Glutamatergic neuron (in vitro differentiated cells): ENCODE data around the gene VPS9D1. TPM values are rescaled to one million over a fixed set of nuclear protein-coding genes. Genes with fewer than 3 reads are reported as not detected.
"Not testable (repeated sequence)": the region's sequence is repeated elsewhere in the genome, so short reads cannot be mapped to it uniquely, and the experiment has no call there.

ENCODE experiments used
- DNase-seq: peaks from one replicate; pipeline ENCODE4 v3.0.0; 2022
- H3K27ac Mint-ChIP-seq: one replicate; pipeline ENCODE4 v1.8.0; 2020; ENCODE audit warnings: mild to moderate bottlenecking, mixed read lengths, inconsistent platforms; ENCODE audit not compliant: unreplicated experiment
- H3K27me3 Mint-ChIP-seq: one replicate; pipeline ENCODE4 v1.8.0; 2020; ENCODE audit warnings: mild to moderate bottlenecking, moderate library complexity, mixed read lengths, inconsistent platforms; ENCODE audit not compliant: unreplicated experiment
- H3K36me3 Mint-ChIP-seq: one replicate; pipeline ENCODE4 v1.8.0; 2020; ENCODE audit warnings: mild to moderate bottlenecking, mixed read lengths, inconsistent platforms; ENCODE audit not compliant: unreplicated experiment
- H3K4me1 Mint-ChIP-seq: one replicate; pipeline ENCODE4 v1.8.0; 2020; ENCODE audit warnings: mild to moderate bottlenecking, low read depth, mixed read lengths, inconsistent platforms; ENCODE audit not compliant: unreplicated experiment
- H3K4me3 Mint-ChIP-seq: one replicate; pipeline ENCODE4 v1.8.0; 2020; ENCODE audit warnings: mild to moderate bottlenecking, mixed read lengths, inconsistent platforms; ENCODE audit not compliant: unreplicated experiment
- H3K9me3 Mint-ChIP-seq: one replicate; pipeline ENCODE4 v1.8.0; 2020; ENCODE audit warnings: mild to moderate bottlenecking, moderate library complexity, mixed read lengths, inconsistent platforms; ENCODE audit not compliant: unreplicated experiment
- CTCF ChIP-seq: fragments of 200-600 bp; sonication (generic); IDR thresholded peaks from one replicate; pipeline ENCODE4 v1.5.0; 2021; ENCODE audit not compliant: partially characterized antibody, unreplicated experiment
- total RNA-seq: library from RNA; stranded (reverse); fragmentation: NEBNext Ultra II Directional; extraction: Animal tissue kit (Norgen Biotek cat#: 25700); gene quantifications from one replicate; pipeline ENCODE4 v1.2.1, GENCODE V29; 2021; ENCODE audit not compliant: unreplicated experiment

Gene VPS9D1
- total RNA-seq, 1 donor from 2014 or later, result 19.5 TPM

GRCh38 chr16:89697161-89697615 is 23.5 kb downstream of the VPS9D1 start:
- Mint-ChIP-seq H3K4me1 (peaks cover 4% of the 10 kb centered on the region), H3K27me3 (peaks cover 6% of the 10 kb centered on the region), H3K27ac (no peak overlapping the region)

GRCh38 chr16:89696670-89697128 is 24.0 kb downstream of the VPS9D1 start:
- peaks cover 6% of the 10 kb centered on the region for H3K27me3 Mint-ChIP-seq
- no peak for TF ChIP-seq CTCF

More at GRCh38 chr16:89697161-89697615, 23.5 kb downstream of the VPS9D1 start:
- TF ChIP-seq CTCF, result no peak
- no peak overlapping the region for H3K4me3 Mint-ChIP-seq
- no peaks in the 10 kb centered on the region for H3K36me3 Mint-ChIP-seq
- DNase-seq, result peak; percentile 20
- H3K9me3 Mint-ChIP-seq, result peaks cover 7% of the 10 kb centered on the region

GRCh38 chr16:89695875-89696669 is 24.6 kb downstream of the VPS9D1 start:
- no peak for TF ChIP-seq CTCF
- Mint-ChIP-seq H3K27me3 (peaks cover 6% of the 10 kb centered on the region), H3K27ac (no peak overlapping the region), H3K4me1 (peaks cover 4% of the 10 kb centered on the region), H3K9me3 (peaks cover 7% of the 10 kb centered on the region), H3K4me3 (no peak overlapping the region), H3K36me3 (no peaks in the 10 kb centered on the region)
- DNase-seq, result no peak

More at GRCh38 chr16:89696670-89697128, 24.0 kb downstream of the VPS9D1 start:
- Mint-ChIP-seq H3K4me1 (peaks cover 4% of the 10 kb centered on the region), H3K9me3 (peaks cover 7% of the 10 kb centered on the region), H3K27ac (no peak overlapping the region), H3K4me3 (no peak overlapping the region), H3K36me3 (no peaks in the 10 kb centered on the region)
- no peak for DNase-seq

- H3K4me3 Mint-ChIP-seq, result no peak overlapping the region
- H3K4me1 Mint-ChIP-seq, result peaks cover 4% of the 10 kb centered on the region
- TF ChIP-seq CTCF, result no peak
- H3K27ac Mint-ChIP-seq, result peak overlapping the region; percentile 22
- H3K36me3 Mint-ChIP-seq, result no peaks in the 10 kb centered on the region
- DNase-seq, result no peak
- H3K9me3 Mint-ChIP-seq, result peaks cover 7% of the 10 kb centered on the region
- H3K27me3 Mint-ChIP-seq, result peaks cover 6% of the 10 kb centered on the region
These were observed 25.4 kb downstream of the VPS9D1 start for GRCh38 chr16:89695086-89695874.

- H3K27ac Mint-ChIP-seq, result peak overlapping the region; percentile 22
These were observed 26.0 kb downstream of the VPS9D1 start for GRCh38 chr16:89694784-89695085.

More at GRCh38 chr16:89694784-89695085, 26.0 kb downstream of the VPS9D1 start:
- not testable (repeated sequence) for H3K36me3 Mint-ChIP-seq, H3K4me3 Mint-ChIP-seq, H3K27me3 Mint-ChIP-seq, DNase-seq, H3K4me1 Mint-ChIP-seq, H3K9me3 Mint-ChIP-seq
